Heart left ventricle (tissue), 16 donors: ENCODE data around the gene GRIA3. TPM values are rescaled to one million over a fixed set of nuclear protein-coding genes. Genes with fewer than 3 reads are reported as not detected.

Experiments
- ATAC-seq, 4 donors: fragments of 200-7000 bp; cut with Tn5 transposase; one replicate each; pipeline ENCODE4 v1.9.1; 2020 to 2022; ENCODE audit warnings: moderate library complexity in 4 of 4, mild to moderate bottlenecking in 3 of 4, moderate number of reproducible peaks in 1 of 4
- DNase-seq, 5 donors: peaks; one replicate each; pipeline ENCODE4 v3.0.0-alpha.2; 2020
- H3K27ac ChIP-seq, 12 donors: fragments of 200-600 bp; sonication (generic) in 4 of 12; one replicate each; pipeline versions ENCODE4 v1.5.0 to v1.8.0; 2016 to 2022; ENCODE audit warnings: mild to moderate bottlenecking in 2 of 12
- H3K27me3 ChIP-seq, 9 donors: fragments of 200-600 bp; sonication (generic) in 2 of 9; one replicate each; pipeline versions ENCODE4 v1.5.1 to v1.8.0; 2016 to 2022; ENCODE audit warnings: mild to moderate bottlenecking in 3 of 9
- H3K36me3 ChIP-seq, 9 donors: fragments of 200-600 bp; sonication (generic) in 2 of 9; one replicate each; pipeline versions ENCODE4 v1.5.0 to v1.8.0; 2018 to 2022; ENCODE audit warnings: mild to moderate bottlenecking in 2 of 9
- H3K4me1 ChIP-seq, 12 donors: fragments of 200-600 bp; sonication (generic) in 4 of 12; one replicate each; pipeline versions ENCODE4 v1.5.0 to v1.8.0; 2016 to 2022; ENCODE audit warnings: mild to moderate bottlenecking in 3 of 12
- H3K4me3 ChIP-seq, 12 donors: fragments of 200-600 bp; sonication (generic) in 4 of 12; one replicate each; pipeline versions ENCODE4 v1.5.0 to v1.8.0; 2017 to 2022; ENCODE audit warnings: mild to moderate bottlenecking in 9 of 12, moderate library complexity in 4 of 12
- H3K9me3 ChIP-seq, 12 donors: fragments of 200-600 bp; sonication (generic) in 4 of 12; one replicate each; pipeline versions ENCODE4 v1.5.0 to v1.8.0; 2016 to 2022; ENCODE audit warnings: mild to moderate bottlenecking in 1 of 12
- CTCF ChIP-seq, 12 donors: fragments of 200-600 bp; sonication (generic) in 4 of 12; IDR thresholded peaks; one replicate each; pipeline versions ENCODE4 v1.5.0 to v1.8.0; 2018 to 2022; ENCODE audit warnings: antibody characterized with exemption in 12 of 12, mild to moderate bottlenecking in 5 of 12
- POLR2A ChIP-seq, 2 donors: fragments of 450-650 bp; IDR thresholded peaks; one replicate each; pipeline ENCODE4 v1.6.1; 2017; ENCODE audit warnings: antibody characterized with exemption in 2 of 2, mild to moderate bottlenecking in 2 of 2, moderate library complexity in 2 of 2
- WGBS, 4 donors: extraction: QIAGEN DNeasy Blood & Tissue Kit in 2 of 4; methylation state at CpG; one replicate each; pipeline versions ENCODE4 v1.1.5 to v1.1.7; 2013 to 2018; 5-methylcytosine and 5-hydroxymethylcytosine counted together
- intact Hi-C, 10 donors: fragments of 100-400 bp; cut with DNase I; formaldehyde crosslinking; loops; one replicate each; pipeline versions ENCODE4 v1.11.1 to v1.14.2; 2022
- polyA plus RNA-seq, 2 donors: library from polyadenylated mRNA; stranded (reverse); fragments of 200-250 nt; gene quantifications; one replicate each; pipeline ENCODE4 v1.2.3, GENCODE V29; 2013
- total RNA-seq, 9 donors: library from RNA; depleted of rRNA in 2 of 9; stranded (reverse); fragments of >200 nt in 2 of 9; fragmentation: NEBNext Ultra II Directional in 3 of 9; extraction: Animal tissue kit (Norgen Biotek cat#: 25700) in 3 of 9; gene quantifications; one replicate each; pipeline versions ENCODE4 v1.1.0 to v1.2.4, GENCODE V29; 2016 to 2023
- donor health status: ischemic (EF 13 %, LVEDD 7.1; RV severe dilation, severe dysfunction).
- donor health status: healthy with polysubstance abuse.
- donor health status: DM: no; HTN: yes; CAD: no.
- donor health status: DM: no; HTN: no; CAD: no.
- donor health status: ischemic (EF 25% LVEDD 6.9; RV normal size, moderate dysfunction).
- donor health status: ischemic (EF 25% LVEDD 5.7; RV mildly dilated, moderate dysfunction).
- donor health status: healthy.
- donor health status: DM: yes; HTN: yes; CAD: no.
- donor health status: ischemic (EF 35%, LVEDD 5.7; RV mildly dilated, moderate dysfunction).
- donor health status: nonischemic (EF 11% LVEDD 7.7; RV severe dilation, severe dysfunction).
- donor health status: DM: yes; HTN: yes; CAD: no.
- donor health status: PGD.
- donor health status: ischemic (EF 29% LVEDD 5.4; RV normal size, mild dysfunction).
- donor health status: nonischemic (EF 23%, LVEDD 6.1; RV moderate dilation, normal function).

GRIA3 gene
- total and polyA plus RNA-seq, 11 donors = 0.07 to 12.9 (median 1.00) TPM

GRCh38 chrX:123311486-123311885 lies 127.4 kb downstream of the GRIA3 start:
- no peak overlapping the region for H3K27ac ChIP-seq
- H3K9me3 ChIP-seq = no peaks in the 10 kb centered on the region
- ATAC-seq (no peak), DNase-seq (no peak)
- intact Hi-C loops = no loop called here
- no peaks in the 10 kb centered on the region for H3K4me1 ChIP-seq
- TF ChIP-seq POLR2A (IDR thresholded peaks at IDR 0.05) (no peak), CTCF (IDR thresholded peaks at IDR 0.05) (no peak)
- no peaks in the 10 kb centered on the region for H3K36me3 ChIP-seq
- H3K27me3 ChIP-seq = no peaks in the 10 kb centered on the region
- WGBS, 4 donors = 72 to 86% (median 77%) methylated on average over 1 of the region's 1 CpG
- H3K4me3 ChIP-seq = no peak overlapping the region

GRCh38 chrX:123313486-123313885 lies 129.4 kb downstream of the GRIA3 start:
- no peaks in the 10 kb centered on the region for H3K27me3 ChIP-seq
- H3K27ac ChIP-seq = no peak overlapping the region
- intact Hi-C loops = no loop called here
- no peak for ATAC-seq
- no peaks in the 10 kb centered on the region for H3K4me1 ChIP-seq
- H3K36me3 ChIP-seq = no peaks in the 10 kb centered on the region
- TF ChIP-seq POLR2A (IDR thresholded peaks at IDR 0.05) (no peak), CTCF (IDR thresholded peaks at IDR 0.05) (no peak)
- H3K4me3 ChIP-seq = no peak overlapping the region
- no peaks in the 10 kb centered on the region for H3K9me3 ChIP-seq
- no peak for DNase-seq

GRCh38 chrX:123320622-123321021 lies 136.5 kb downstream of the GRIA3 start:
- no peak overlapping the region for H3K4me3 ChIP-seq
- no peaks in the 10 kb centered on the region for H3K9me3 ChIP-seq
- no peaks in the 10 kb centered on the region for H3K27me3 ChIP-seq
- ATAC-seq = no peak
- no peaks in the 10 kb centered on the region for H3K4me1 ChIP-seq
- 79 to 93% (median 84%) methylated on average over 4 of the region's 4 CpGs for WGBS, 4 donors
- intact Hi-C loops = no loop called here
- no peaks in the 10 kb centered on the region for H3K36me3 ChIP-seq
- H3K27ac ChIP-seq = no peak overlapping the region
- no peak for DNase-seq
- TF ChIP-seq CTCF (IDR thresholded peaks at IDR 0.05) (no peak), POLR2A (IDR thresholded peaks at IDR 0.05) (no peak)

GRCh38 chrX:123322536-123322935 lies 138.5 kb downstream of the GRIA3 start:
- intact Hi-C loops = no loop called here
- Histone ChIP-seq H3K36me3 (no peaks in the 10 kb centered on the region), H3K27me3 (no peaks in the 10 kb centered on the region), H3K4me1 (no peaks in the 10 kb centered on the region), H3K9me3 (no peaks in the 10 kb centered on the region), H3K27ac (no peak overlapping the region), H3K4me3 (no peak overlapping the region)
- DNase-seq (no peak), ATAC-seq (no peak)
- no peak for TF ChIP-seq CTCF (IDR thresholded peaks at IDR 0.05)
- TF ChIP-seq POLR2A (IDR thresholded peaks at IDR 0.05) = no peak
- 55 to 66% (median 62%) methylated on average over 3 of the region's 3 CpGs for WGBS, 4 donors
